ENCODE results near the gene MYO1B. TPM values are rescaled to one million over a fixed set of nuclear protein-coding genes. Genes with fewer than 3 reads are reported as not detected.

Gene MYO1B
- total RNA-seq, 1 donor from 2014 or later: 20.8 TPM

GRCh38 chr2:191252699-191253098 is 7.5 kb downstream of the MYO1B start:
- intact Hi-C loops (cut with DNase I): loop anchor here (5.0 kb wide), 1 partner anchor 40 kb away; no protein-coding TSS in a partner anchor
- no peak for DNase-seq (ENCODE audit: low spot score)

DNA sequence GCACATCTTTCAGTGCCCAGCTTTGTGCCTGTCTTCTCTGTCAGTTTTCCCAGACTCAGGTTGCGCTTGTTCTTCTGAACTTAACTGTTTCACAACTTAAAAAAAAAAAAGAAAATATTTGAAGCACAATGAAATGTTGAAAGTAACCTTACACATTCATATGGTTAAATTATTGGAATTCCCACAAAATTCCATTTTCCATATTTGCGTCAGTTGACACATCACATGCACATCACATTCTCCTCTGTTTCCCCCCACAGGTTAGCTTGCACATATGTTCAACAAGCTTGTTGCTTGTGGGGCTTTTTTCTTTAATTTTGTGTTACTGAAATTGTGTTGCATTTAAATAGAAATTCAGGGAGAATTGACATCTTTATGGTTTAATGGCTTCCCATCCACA is 8.3 kb downstream of the MYO1B start:
- intact Hi-C loops (cut with DNase I): loop anchor here (5.0 kb wide), 1 partner anchor 39 kb away; no protein-coding TSS in a partner anchor
- no peak for DNase-seq (ENCODE audit: low spot score)

GRCh38 chr2:191255271-191255670 is 10.1 kb downstream of the MYO1B start:
- DNase-seq (ENCODE audit: low spot score): no peak
- intact Hi-C loops (cut with DNase I): no loop called here

DNA sequence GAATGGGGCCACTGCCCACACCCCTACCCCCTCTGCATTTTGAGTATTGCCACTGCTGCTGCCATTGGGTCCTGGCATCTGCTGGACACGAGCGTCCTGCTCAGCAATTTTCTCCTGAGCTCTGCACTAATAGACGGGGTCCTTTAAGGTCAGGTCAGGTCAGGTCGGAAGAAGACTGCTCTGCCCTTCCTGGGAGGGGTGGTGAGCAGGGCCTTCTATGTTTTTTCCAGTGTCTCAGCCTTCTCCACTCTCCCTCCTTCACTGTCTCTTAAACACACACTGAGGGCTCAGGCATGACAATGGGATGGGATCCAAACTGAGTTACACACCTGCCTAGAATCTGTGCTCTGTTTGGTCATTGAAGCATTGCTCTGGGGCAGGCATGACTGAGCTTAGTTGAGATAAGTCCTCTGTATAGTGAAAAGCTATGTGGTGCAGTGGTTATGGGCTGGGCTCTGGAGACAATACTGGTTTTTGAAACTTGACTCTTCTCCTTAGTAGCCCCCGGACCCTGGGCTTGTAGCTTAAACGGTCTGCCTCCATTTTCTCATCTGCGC is 10.6 kb downstream of the MYO1B start:
- no peak for DNase-seq (ENCODE audit: low spot score)
- intact Hi-C loops (cut with DNase I): no loop called here

GRCh38 chr2:191257934-191258333 is 12.7 kb downstream of the MYO1B start:
- no peak for DNase-seq (ENCODE audit: low spot score)
- intact Hi-C loops (cut with DNase I): no loop called here

- DNase-seq (ENCODE audit: low spot score): no peak
- intact Hi-C loops (cut with DNase I): no loop called here
Observed at GRCh38 chr2:191258996-191259395, 13.8 kb downstream of the MYO1B start.

DNA sequence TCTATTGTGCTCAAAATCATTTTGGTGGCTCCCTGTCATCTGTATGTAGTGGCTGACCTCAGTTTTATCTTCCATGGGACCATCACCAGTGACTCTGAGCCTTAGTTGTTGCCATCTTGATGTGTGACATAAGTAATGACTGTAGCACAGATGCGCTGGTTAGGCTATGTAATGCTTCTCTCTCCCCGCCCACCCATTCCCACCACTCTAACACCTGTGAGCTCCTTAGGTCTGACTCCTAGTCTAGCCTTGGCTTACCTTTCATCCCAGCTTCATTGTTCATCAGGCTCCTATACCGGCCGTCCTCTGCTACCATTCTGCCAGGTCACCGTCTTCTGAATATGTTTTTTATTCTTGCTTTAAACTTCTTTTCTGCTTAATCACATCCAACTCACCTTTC is 17.2 kb downstream of the MYO1B start:
- intact Hi-C loops (cut with DNase I): no loop called here
- DNase-seq (ENCODE audit: low spot score): no peak

DNA sequence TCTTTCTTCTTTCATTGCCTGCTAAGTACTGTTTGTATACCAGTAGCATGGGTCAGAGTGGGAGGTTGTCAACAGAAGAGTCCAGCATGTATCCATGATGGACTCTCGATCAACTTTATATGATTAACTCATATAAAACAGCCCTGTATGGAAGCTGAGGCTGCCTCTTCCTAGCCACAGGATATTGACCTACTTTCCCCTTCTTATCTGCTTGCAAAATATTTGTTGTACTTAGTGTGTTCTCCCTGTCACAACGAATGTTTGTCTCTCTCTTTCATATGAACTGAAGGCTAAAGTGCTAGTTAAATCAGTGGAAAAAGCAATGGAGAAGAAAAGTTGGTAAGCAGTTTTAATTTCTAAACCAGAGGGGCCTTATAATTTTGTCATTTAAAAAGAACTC is 17.8 kb downstream of the MYO1B start:
- DNase-seq (ENCODE audit: low spot score): no peak
- intact Hi-C loops (cut with DNase I): no loop called here

GRCh38 chr2:191264647-191265081 is 19.5 kb downstream of the MYO1B start:
- intact Hi-C loops (cut with DNase I): no loop called here
- DNase-seq (ENCODE audit: low spot score): no peak

GRCh38 chr2:191265311-191266170 is 20.3 kb downstream of the MYO1B start:
- intact Hi-C loops (cut with DNase I): loop anchor here (2.0 kb wide), 1 partner anchor 19 kb away; no protein-coding TSS in a partner anchor
- no peak for DNase-seq (ENCODE audit: low spot score)

GRCh38 chr2:191266201-191266600 is 21.0 kb downstream of the MYO1B start:
- no peak for DNase-seq (ENCODE audit: low spot score)
- intact Hi-C loops (cut with DNase I): loop anchor here (2.0 kb wide), 1 partner anchor 19 kb away; no protein-coding TSS in a partner anchor

GRCh38 chr2:191268596-191268995 is 23.4 kb downstream of the MYO1B start:
- no peak for DNase-seq (ENCODE audit: low spot score)
- intact Hi-C loops (cut with DNase I): no loop called here

GRCh38 chr2:191270306-191271161 is 25.3 kb downstream of the MYO1B start:
- intact Hi-C loops (cut with DNase I): no loop called here
- no peak for DNase-seq (ENCODE audit: low spot score)

- intact Hi-C loops (cut with DNase I): no loop called here
- no peak for DNase-seq (ENCODE audit: low spot score)
Observed at GRCh38 chr2:191272064-191272463, 26.9 kb downstream of the MYO1B start.

DNA sequence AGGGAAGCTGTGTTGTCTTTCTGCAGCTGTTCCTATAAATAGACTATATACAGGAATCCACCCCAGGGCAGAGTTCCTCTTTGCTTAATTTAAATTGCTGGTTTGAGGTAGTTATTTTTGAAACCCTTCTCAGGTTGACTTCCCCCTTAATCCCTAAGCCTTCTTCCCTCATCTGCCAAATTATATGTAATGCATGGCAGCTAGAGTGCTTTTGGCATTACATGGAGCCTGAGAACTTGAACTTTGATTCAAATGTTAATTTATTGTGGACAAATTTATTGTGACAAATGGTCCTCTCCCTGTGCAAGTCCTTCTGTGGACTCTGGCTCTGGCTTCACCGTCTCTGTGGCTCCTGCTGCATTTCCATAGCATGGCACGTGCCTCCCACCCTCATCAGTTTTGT is 29.2 kb downstream of the MYO1B start:
- intact Hi-C loops (cut with DNase I): no loop called here

DNA sequence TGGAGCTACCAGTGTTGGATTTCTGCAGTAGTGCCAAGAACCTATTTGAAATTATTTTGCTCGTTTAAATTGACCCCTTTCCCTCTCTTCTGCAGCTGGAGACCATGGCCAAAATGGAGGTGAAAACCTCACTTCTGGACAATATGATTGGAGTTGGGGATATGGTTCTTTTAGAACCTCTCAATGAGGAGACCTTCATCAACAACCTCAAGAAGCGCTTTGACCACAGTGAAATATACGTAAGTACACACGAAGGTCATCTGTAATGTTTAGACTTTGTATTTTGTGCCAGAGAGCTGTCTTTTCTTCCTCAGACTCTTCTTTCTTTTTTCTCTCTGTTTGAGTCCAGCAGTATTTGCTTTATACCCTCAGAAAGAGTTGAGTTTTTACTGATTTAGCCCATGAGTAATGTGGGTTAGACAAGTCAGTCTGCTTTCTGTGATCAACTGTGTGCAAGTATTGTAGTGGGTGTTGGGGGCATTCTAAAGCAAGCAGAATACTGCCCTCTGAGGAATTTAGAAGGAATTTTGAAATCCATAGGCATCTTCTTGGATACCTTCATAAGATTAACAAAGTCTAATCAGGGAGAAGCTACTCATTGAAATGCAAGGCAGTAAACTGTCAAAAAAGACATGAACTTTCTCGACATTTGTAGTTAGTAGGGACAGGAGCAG is 31.7 kb downstream of the MYO1B start:
- no peak for DNase-seq (ENCODE audit: low spot score)
- intact Hi-C loops (cut with DNase I): no loop called here

More for the DNA sequence above, 29.2 kb downstream of the MYO1B start:
- DNase-seq (ENCODE audit: low spot score): no peak

- intact Hi-C loops (cut with DNase I): no loop called here
- DNase-seq (ENCODE audit: low spot score): no peak
Observed at GRCh38 chr2:191280290-191280689, 35.1 kb downstream of the MYO1B start.

- no peak for DNase-seq (ENCODE audit: low spot score)
- intact Hi-C loops (cut with DNase I): no loop called here
Observed at GRCh38 chr2:191280834-191281756, 35.9 kb downstream of the MYO1B start.
